SK-N-MC (cell line): ENCODE data around the gene DNAJC7.

Experiments used
- EZH2 ChIP-seq: fragments of 200-600 bp; sonication (generic); IDR thresholded peaks from one replicate; pipeline ENCODE4 v1.6.1; 2017; ENCODE audit warnings: antibody characterized with exemption
- POLR2AphosphoS5 ChIP-seq: IDR thresholded peaks from 2 replicates; pipeline ENCODE4 v1.6.1; 2012; ENCODE audit warnings: mild to moderate bottlenecking, low read depth, low read length, borderline replicate concordance

- TF ChIP-seq POLR2AphosphoS5 (no peak; the same call in 1 of the 2 replicates), EZH2 (no peak)
Observed at GRCh38 chr17:41973408-41973811, 43.8 kb downstream of the DNAJC7 start.
